ENCODE data around the gene MTCP1.

MTCP1 gene

DNA sequence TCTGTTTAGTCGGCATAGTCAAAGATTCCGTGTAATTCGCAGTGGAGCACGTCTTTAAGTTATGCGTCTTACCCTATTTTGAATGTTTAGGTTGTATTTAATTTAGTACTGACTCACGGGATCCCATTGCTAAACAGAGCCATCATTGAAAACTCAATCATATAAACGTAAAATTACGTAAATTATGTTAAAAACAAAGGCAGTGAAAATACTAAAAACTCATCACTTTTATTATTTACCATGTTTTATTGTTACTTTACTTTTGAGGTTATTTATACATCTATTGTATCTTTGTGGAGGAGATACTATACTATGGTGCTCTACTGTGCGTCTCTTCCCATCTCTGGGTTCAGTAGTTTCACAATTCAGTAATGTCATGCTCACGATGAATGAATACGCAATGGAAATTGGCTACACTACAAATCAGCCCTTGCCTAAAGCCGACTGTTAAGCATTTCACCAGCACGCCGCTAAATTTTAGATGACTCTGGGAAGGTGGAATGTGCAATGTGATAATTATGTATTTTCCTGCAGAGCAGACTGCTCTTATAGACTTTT lies 43.3 kb downstream of the MTCP1 start:
- no peaks in the 10 kb centered on the region for H3K36me3 ChIP-seq (ENCODE audit: insufficient read depth, low read length)
- no peaks in the 10 kb centered on the region for H3K27me3 ChIP-seq (ENCODE audit: insufficient read depth, low read length)
- no peak overlapping the region for H2AFZ ChIP-seq (ENCODE audit: low read length, unreplicated experiment)
- H3K27ac ChIP-seq (ENCODE audit: low read depth, low read length), result peak overlapping the region; percentile 100
- peaks cover 10% of the 10 kb centered on the region for H3K4me1 ChIP-seq (ENCODE audit: control insufficient read depth, insufficient read depth, low read length, unreplicated experiment)
- peaks cover 19% of the 10 kb centered on the region for H3K79me2 ChIP-seq (ENCODE audit: control insufficient read depth, insufficient read depth, low read length, unreplicated experiment)
- H3K4me3 ChIP-seq (ENCODE audit: low read depth, low read length), result peak overlapping the region; percentile 92

- Histone ChIP-seq H3K4me1 (ENCODE audit: control insufficient read depth, insufficient read depth, low read length, unreplicated experiment) (peaks cover 10% of the 10 kb centered on the region), H3K4me3 (ENCODE audit: low read depth, low read length) (peak within 1 kb of the TSS; percentile 92), H3K27me3 (ENCODE audit: insufficient read depth, low read length) (no peaks in the 10 kb centered on the region), H2AFZ (ENCODE audit: low read length, unreplicated experiment) (peak within 1 kb of the TSS; percentile 50), H3K36me3 (ENCODE audit: insufficient read depth, low read length) (no peaks in the 10 kb centered on the region), H3K79me2 (ENCODE audit: control insufficient read depth, insufficient read depth, low read length, unreplicated experiment) (peaks cover 19% of the 10 kb centered on the region), H3K27ac (ENCODE audit: low read depth, low read length) (peak within 1 kb of the TSS; percentile 100)
These were observed 44.0 kb downstream of the MTCP1 start, which contains the start of gene FUNDC2 for GRCh38 chrX:155026727-155027508. Gene FUNDC2 (plus strand): TSS chrX:155026844. CDS start chrX:155026939, 95 bp downstream.

- Histone ChIP-seq H3K27ac (ENCODE audit: low read depth, low read length) (peak overlapping the region; percentile 100), H3K27me3 (ENCODE audit: insufficient read depth, low read length) (no peaks in the 10 kb centered on the region), H2AFZ (ENCODE audit: low read length, unreplicated experiment) (no peak overlapping the region)
These were observed 44.6 kb downstream of the MTCP1 start for GRCh38 chrX:155026420-155026726.

DNA sequence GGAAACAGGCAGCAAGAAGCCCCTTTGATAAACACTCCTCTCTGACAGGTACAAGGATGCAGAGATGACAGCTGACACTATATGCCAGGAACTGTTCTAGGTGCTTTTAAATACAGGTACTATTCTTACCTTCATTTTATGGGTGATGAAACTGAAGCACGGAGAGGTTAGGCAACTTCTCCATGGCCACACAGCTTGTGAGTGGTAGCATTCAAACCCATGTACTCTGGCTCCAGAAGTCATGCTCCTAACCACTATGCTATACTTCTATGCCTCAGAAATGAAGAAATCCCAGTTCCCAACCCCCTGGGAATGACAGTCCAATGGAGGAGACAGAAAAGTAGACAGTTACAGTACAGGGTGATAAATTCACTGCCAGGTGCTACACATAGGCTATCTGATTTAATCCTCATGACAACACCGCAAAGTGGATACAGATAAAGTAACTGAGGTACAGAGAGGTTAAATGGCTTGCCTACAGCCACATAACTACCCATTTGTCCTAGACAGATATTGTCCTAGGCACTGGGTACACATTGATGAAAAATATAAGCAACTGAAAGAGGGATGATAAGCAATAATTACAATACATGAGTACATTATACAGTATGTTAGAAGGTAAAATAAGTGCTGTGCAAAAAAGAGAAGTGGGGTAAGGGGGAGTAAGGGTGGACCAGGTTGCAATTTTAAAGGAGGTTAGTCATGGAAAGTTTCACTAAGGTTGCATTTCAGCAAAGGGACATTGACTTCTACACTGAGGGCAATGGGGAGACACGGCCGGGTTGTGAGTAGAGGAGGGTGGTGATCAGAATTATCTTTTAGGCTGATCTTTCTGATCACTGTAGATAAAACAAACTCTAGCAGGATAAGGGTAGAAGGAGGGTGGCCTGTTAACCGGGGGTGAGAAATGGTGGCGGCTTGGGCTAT lies 46.8 kb downstream of the MTCP1 start:
- Histone ChIP-seq H3K36me3 (ENCODE audit: insufficient read depth, low read length) (no peaks in the 10 kb centered on the region), H3K79me2 (ENCODE audit: control insufficient read depth, insufficient read depth, low read length, unreplicated experiment) (peaks cover 11% of the 10 kb centered on the region), H3K27ac (ENCODE audit: low read depth, low read length) (no peak overlapping the region), H3K27me3 (ENCODE audit: insufficient read depth, low read length) (no peaks in the 10 kb centered on the region), H2AFZ (ENCODE audit: low read length, unreplicated experiment) (no peak overlapping the region), H3K4me1 (ENCODE audit: control insufficient read depth, insufficient read depth, low read length, unreplicated experiment) (peaks cover 10% of the 10 kb centered on the region), H3K4me3 (ENCODE audit: low read depth, low read length) (no peak overlapping the region)

More at GRCh38 chrX:155026420-155026726, 44.6 kb downstream of the MTCP1 start:
- Histone ChIP-seq H3K4me3 (ENCODE audit: low read depth, low read length) (peak overlapping the region; percentile 92), H3K4me1 (ENCODE audit: control insufficient read depth, insufficient read depth, low read length, unreplicated experiment) (peaks cover 10% of the 10 kb centered on the region), H3K36me3 (ENCODE audit: insufficient read depth, low read length) (no peaks in the 10 kb centered on the region), H3K79me2 (ENCODE audit: control insufficient read depth, insufficient read depth, low read length, unreplicated experiment) (peaks cover 15% of the 10 kb centered on the region)

- no peak within 1 kb of the TSS for H3K4me3 ChIP-seq (ENCODE audit: low read depth, low read length)
- no peak within 1 kb of the TSS for H3K27ac ChIP-seq (ENCODE audit: low read depth, low read length)
- no peaks in the 10 kb centered on the region for H3K4me1 ChIP-seq (ENCODE audit: control insufficient read depth, insufficient read depth, low read length, unreplicated experiment)
- H2AFZ ChIP-seq (ENCODE audit: low read length, unreplicated experiment), result no peak within 1 kb of the TSS
- H3K79me2 ChIP-seq (ENCODE audit: control insufficient read depth, insufficient read depth, low read length, unreplicated experiment), result no peaks in the 10 kb centered on the region
- no peaks in the 10 kb centered on the region for H3K36me3 ChIP-seq (ENCODE audit: insufficient read depth, low read length)
- H3K27me3 ChIP-seq (ENCODE audit: insufficient read depth, low read length), result no peaks in the 10 kb centered on the region
These were observed 48.4 kb downstream of the MTCP1 start, which contains the start of gene F8 for GRCh38 chrX:155022585-155022984. Gene F8 (minus strand): TSS chrX:155022723. CDS start chrX:155022552, 171 bp downstream.

GRCh38 chrX:155020591-155020990 lies 50.3 kb downstream of the MTCP1 start:
- Histone ChIP-seq H3K4me1 (ENCODE audit: control insufficient read depth, insufficient read depth, low read length, unreplicated experiment) (no peaks in the 10 kb centered on the region), H3K79me2 (ENCODE audit: control insufficient read depth, insufficient read depth, low read length, unreplicated experiment) (no peaks in the 10 kb centered on the region), H3K27me3 (ENCODE audit: insufficient read depth, low read length) (no peaks in the 10 kb centered on the region), H3K36me3 (ENCODE audit: insufficient read depth, low read length) (no peaks in the 10 kb centered on the region), H3K4me3 (ENCODE audit: low read depth, low read length) (no peak overlapping the region), H3K27ac (ENCODE audit: low read depth, low read length) (no peak overlapping the region), H2AFZ (ENCODE audit: low read length, unreplicated experiment) (no peak overlapping the region)

Measured in ACC112 (cell line).